GM19468 (cell line): ENCODE results near the gene NOTCH1.
"Not testable (repeated sequence)": the region's sequence is repeated elsewhere in the genome, so short reads cannot be mapped to it uniquely, and the experiment has no call there.

ENCODE experiments used
- ATAC-seq: cut with Tn5 transposase; IDR thresholded peaks from one replicate; pipeline ENCODE4 v1.9.1; 2021; ENCODE audit warnings: mild to moderate bottlenecking, moderate library complexity, moderate number of reproducible peaks; ENCODE audit not compliant: unreplicated experiment; ENCODE audit errors: extremely low read depth

Gene NOTCH1

GRCh38 chr9:136579650-136580219, 33.9 kb upstream of the NOTCH1 start:
- not testable (repeated sequence) for ATAC-seq

- ATAC-seq = no peak
These were observed 33.2 kb upstream of the NOTCH1 start for GRCh38 chr9:136578915-136579649.

GRCh38 chr9:136578626-136578914, 32.7 kb upstream of the NOTCH1 start:
- no peak for ATAC-seq

- no peak for ATAC-seq
These were observed 32.2 kb upstream of the NOTCH1 start for GRCh38 chr9:136577941-136578625.

- ATAC-seq = no peak
These were observed 30.4 kb upstream of the NOTCH1 start for GRCh38 chr9:136576269-136576626.

GRCh38 chr9:136575626-136576268, 29.9 kb upstream of the NOTCH1 start:
- no peak for ATAC-seq

GRCh38 chr9:136574606-136575005, 28.8 kb upstream of the NOTCH1 start:
- ATAC-seq = not testable (repeated sequence)

- ATAC-seq = no peak
These were observed 27.2 kb upstream of the NOTCH1 start for GRCh38 chr9:136572828-136573625.

- ATAC-seq = no peak
These were observed 26.4 kb upstream of the NOTCH1 start for GRCh38 chr9:136572003-136572827.

GRCh38 chr9:136571531-136571930, 25.7 kb upstream of the NOTCH1 start:
- ATAC-seq = no peak

GRCh38 chr9:136570916-136571315, 25.1 kb upstream of the NOTCH1 start:
- no peak for ATAC-seq

GRCh38 chr9:136570191-136570845, 24.5 kb upstream of the NOTCH1 start:
- ATAC-seq = no peak

- ATAC-seq = no peak
These were observed 23.8 kb upstream of the NOTCH1 start for GRCh38 chr9:136569526-136570148.

- ATAC-seq = no peak
These were observed 22.6 kb upstream of the NOTCH1 start for GRCh38 chr9:136568288-136569081.

- ATAC-seq = no peak
These were observed 21.9 kb upstream of the NOTCH1 start for GRCh38 chr9:136567651-136568287.

GRCh38 chr9:136566901-136567300, 21.1 kb upstream of the NOTCH1 start:
- ATAC-seq = no peak

- ATAC-seq = no peak
These were observed 20.7 kb upstream of the NOTCH1 start for GRCh38 chr9:136566553-136566895.
